Measurements from ENCODE around the gene SLC25A42. TPM values are rescaled to one million over a fixed set of nuclear protein-coding genes. Genes with fewer than 3 reads are reported as not detected.

The SLC25A42 gene
- total and polyA plus RNA-seq, 2 of the 4 experiments (the other 2 are of a cell fraction) = 2.0 to 9.9 TPM

GRCh38 chr19:19068659-19069654 lies 5.2 kb downstream of the SLC25A42 start:
- DNase-seq = no peak
- Histone ChIP-seq H3K27me3 (ENCODE audit: control insufficient read depth, insufficient read depth, low read length) (no peaks in the 10 kb centered on the region), H3K4me2 (ENCODE audit: low read depth, low read length) (no peak overlapping the region), H3K27ac (ENCODE audit: insufficient read depth, low read length) (no peak overlapping the region), H3K4me1 (ENCODE audit: control insufficient read depth, insufficient read depth, low read length) (peaks cover 6% of the 10 kb centered on the region), H3K36me3 (ENCODE audit: control insufficient read depth, insufficient read depth, low read length) (no peaks in the 10 kb centered on the region), H3K14ac (replicated peaks; ENCODE audit: low read depth, low read length) (no peak overlapping the region), H3K18ac (ENCODE audit: low read depth, low read length) (no peak overlapping the region), H2BK20ac (ENCODE audit: low read depth, low read length) (no peak overlapping the region), H3K9ac (ENCODE audit: low read depth, low read length) (no peak overlapping the region), H3K56ac (ENCODE audit: extremely low read depth, insufficient read depth, low read length) (no peak overlapping the region), H4K91ac (ENCODE audit: insufficient read depth, low read depth, low read length) (no peak overlapping the region), H2AK9ac (replicated peaks; ENCODE audit: low read depth, low read length, poor library complexity) (no peak overlapping the region), H3K23ac (ENCODE audit: low read depth, low read length) (no peak overlapping the region), H4K5ac (ENCODE audit: low read depth, low read length) (no peak overlapping the region), H3K79me1 (ENCODE audit: low read depth in 1 of 2, low read length in 2 of 2) (peaks cover 11 to 26% of the 10 kb centered on the region in 2 experiments; a peak in 3 of 4 replicates), H2BK120ac (ENCODE audit: low read depth, low read length) (no peak overlapping the region), H3K9me3 (ENCODE audit: control insufficient read depth, insufficient read depth, low read length) (no peaks in the 10 kb centered on the region), H4K8ac (ENCODE audit: low read depth in 2 of 2, low read length in 2 of 2) (no peak overlapping the region), H4K20me1 (ENCODE audit: insufficient read depth, low read length) (no peaks in the 10 kb centered on the region; the same call in 1 of the 2 replicates), H2BK5ac (ENCODE audit: low read depth, low read length, poor library complexity, severe bottlenecking) (no peak overlapping the region), H3K9me1 (ENCODE audit: insufficient read depth, low read length) (peaks cover 7% of the 10 kb centered on the region), H3K4me3 (ENCODE audit: insufficient read depth, low read depth, low read length) (no peak overlapping the region), H3K4ac (ENCODE audit: low read depth, low read length) (no peak overlapping the region), H2BK15ac (ENCODE audit: low read depth, low read length) (no peak overlapping the region), H2AFZ (replicated peaks; ENCODE audit: low read length, poor library complexity) (no peak overlapping the region), H2AK5ac (ENCODE audit: low read depth, low read length) (no peak overlapping the region)
- ATAC-seq (ENCODE audit: low read depth) = no peak
- POLR2A ChIA-PET (ENCODE audit: unreplicated experiment) = no interaction called here
- dilution Hi-C loops (cut with HindIII; ENCODE audit: low sequenced_read_pairs, unreplicated experiment) (no loop called here), intact Hi-C loops (cut with micrococcal nuclease) (loop anchor here (10.0 kb wide), 1 partner anchor 106 kb away; the partner anchor contains the start of gene MEF2B), in situ Hi-C loops (cut with MboI; ENCODE audit: low sequenced_read_pairs) (no loop called here)
- CTCF ChIA-PET = no interaction called here
- no TSS peak for BruUV-seq (replicated peaks)
- 48% methylated on average over 5 of the region's 11 CpGs; no CpG with 5 or more reads in 1 of the 2 experiments for WGBS, 2 experiments (ENCODE audit: extremely low coverage in 2 of 2, insufficient read length in 1 of 2)
- no peak for TF ChIP-seq ELK1 (IDR thresholded peaks at IDR 0.05; ENCODE audit: borderline replicate concordance, low read depth, low read length)
- no peak for TF ChIP-seq MXI1 (IDR thresholded peaks at IDR 0.05; ENCODE audit: borderline replicate concordance, low read depth, low read length)
- no peak for TF ChIP-seq MAZ (IDR thresholded peaks at IDR 0.05; ENCODE audit: borderline replicate concordance, low read depth, low read length)
- no peak for TF ChIP-seq POLR2A (IDR thresholded peaks at IDR 0.05; ENCODE audit: low read depth, low read length)
- no peak for TF ChIP-seq RAD21 (IDR thresholded peaks at IDR 0.05; ENCODE audit: low read length)
- no peak for TF ChIP-seq MAFK (IDR thresholded peaks at IDR 0.05; ENCODE audit: low read depth, low read length)
- TF ChIP-seq RCOR1 (IDR thresholded peaks at IDR 0.05; ENCODE audit: insufficient replicate concordance, low read length) = no peak
- no peak for TF ChIP-seq CEBPB (IDR thresholded peaks at IDR 0.05; ENCODE audit: low read depth, low read length)
- TF ChIP-seq RFX5 (IDR thresholded peaks at IDR 0.05; ENCODE audit: low read depth, low read length) = no peak
- no peak for TF ChIP-seq NFE2L2 (IDR thresholded peaks at IDR 0.05; ENCODE audit: low read depth, low read length)
- TF ChIP-seq USF2 (IDR thresholded peaks at IDR 0.05; ENCODE audit: low read depth, low read length) = no peak
- TF ChIP-seq CTCF (conservative IDR thresholded peaks at IDR 0.05; ENCODE audit: low read depth, low read length) = no peak
- no peak for TF ChIP-seq SMC3 (IDR thresholded peaks at IDR 0.05; ENCODE audit: low read depth, low read length)
- TF ChIP-seq FOS (IDR thresholded peaks at IDR 0.05; ENCODE audit: low read depth, low read length) = no peak
